ENCODE data around the gene GNB3. TPM values are rescaled to one million over a fixed set of nuclear protein-coding genes. Genes with fewer than 3 reads are reported as not detected.
"Not testable (repeated sequence)": the region's sequence is repeated elsewhere in the genome, so short reads cannot be mapped to it uniquely, and the experiment has no call there.

Gene GNB3
- total RNA-seq, 4 donors from 2014 or later: 0.45 to 1.8 (median 1.3) TPM

- no peaks in the 10 kb centered on the region for H3K27me3 ChIP-seq
- TF ChIP-seq POLR2A (IDR thresholded peaks at IDR 0.05): peak; percentile 58 to 66
- TF ChIP-seq EP300 (IDR thresholded peaks at IDR 0.05): no peak
- TF ChIP-seq, protein P1, sequence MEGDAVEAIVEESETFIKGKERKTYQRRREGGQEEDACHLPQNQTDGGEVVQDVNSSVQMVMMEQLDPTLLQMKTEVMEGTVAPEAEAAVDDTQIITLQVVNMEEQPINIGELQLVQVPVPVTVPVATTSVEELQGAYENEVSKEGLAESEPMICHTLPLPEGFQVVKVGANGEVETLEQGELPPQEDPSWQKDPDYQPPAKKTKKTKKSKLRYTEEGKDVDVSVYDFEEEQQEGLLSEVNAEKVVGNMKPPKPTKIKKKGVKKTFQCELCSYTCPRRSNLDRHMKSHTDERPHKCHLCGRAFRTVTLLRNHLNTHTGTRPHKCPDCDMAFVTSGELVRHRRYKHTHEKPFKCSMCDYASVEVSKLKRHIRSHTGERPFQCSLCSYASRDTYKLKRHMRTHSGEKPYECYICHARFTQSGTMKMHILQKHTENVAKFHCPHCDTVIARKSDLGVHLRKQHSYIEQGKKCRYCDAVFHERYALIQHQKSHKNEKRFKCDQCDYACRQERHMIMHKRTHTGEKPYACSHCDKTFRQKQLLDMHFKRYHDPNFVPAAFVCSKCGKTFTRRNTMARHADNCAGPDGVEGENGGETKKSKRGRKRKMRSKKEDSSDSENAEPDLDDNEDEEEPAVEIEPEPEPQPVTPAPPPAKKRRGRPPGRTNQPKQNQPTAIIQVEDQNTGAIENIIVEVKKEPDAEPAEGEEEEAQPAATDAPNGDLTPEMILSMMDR (IDR thresholded peaks at IDR 0.05): peak in 1 of 4 experiments; percentile 31
- peak; percentile 54 for TF ChIP-seq POLR2AphosphoS5 (IDR thresholded peaks at IDR 0.05)
- H3K27ac ChIP-seq: peak within 1 kb of the TSS; percentile 41 to 94 (median 87)
- H3K4me3 ChIP-seq: peak within 1 kb of the TSS; percentile 50 to 84
- H3K4me1 ChIP-seq: peaks cover 0 to 58% (median 30%) of the 10 kb centered on the region in 3 donors
- peak; percentile 91 for ATAC-seq
- WGBS, 2 donors (ENCODE audit: low coverage in 1 of 2): 0% methylated on average over 6 of the region's 66 CpGs; no CpG with 5 or more reads in 1 of the 2 donors
- peaks cover 0 to 34% of the 10 kb centered on the region in 2 donors for H3K36me3 ChIP-seq
- H3K9me3 ChIP-seq: no peaks in the 10 kb centered on the region
These were observed 32.6 kb downstream of the GNB3 start, which contains the start of gene SPSB2 for GRCh38 chr12:6873094-6874014. Gene SPSB2 (minus strand): TSS chr12:6873303. CDS start chr12:6872901, 402 bp downstream.

DNA sequence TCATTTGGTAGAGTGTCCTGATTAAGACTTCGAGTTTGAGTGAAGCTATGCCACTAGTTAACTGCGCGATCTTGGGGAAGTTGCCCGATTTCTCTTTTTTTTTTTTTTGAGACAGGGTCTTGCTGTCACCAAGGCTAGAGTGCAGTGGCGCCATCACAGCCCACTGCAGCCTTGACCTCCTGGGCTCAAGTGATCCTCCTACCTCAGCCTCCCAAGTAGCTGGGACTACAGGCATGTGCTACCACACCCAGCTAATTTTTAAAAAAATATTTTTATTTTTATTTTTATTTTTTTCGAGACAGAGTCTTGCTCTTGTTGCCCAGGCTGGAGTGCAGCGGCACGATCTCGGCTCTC, 33.3 kb downstream of the GNB3 start:
- WGBS, 2 donors (ENCODE audit: low coverage in 1 of 2): 43 to 44% methylated on average over 8 to 9 of the region's 9 CpGs
- H3K27me3 ChIP-seq, H3K9me3 ChIP-seq, ATAC-seq: not testable (repeated sequence)
- Histone ChIP-seq H3K4me3 (peak overlapping the region; percentile 50 to 84), H3K36me3 (peaks cover 0 to 30% of the 10 kb centered on the region in 2 donors), H3K27ac (peak overlapping the region; percentile 41 to 94 (median 87)), H3K4me1 (peaks cover 0 to 52% (median 24%) of the 10 kb centered on the region in 3 donors)

DNA sequence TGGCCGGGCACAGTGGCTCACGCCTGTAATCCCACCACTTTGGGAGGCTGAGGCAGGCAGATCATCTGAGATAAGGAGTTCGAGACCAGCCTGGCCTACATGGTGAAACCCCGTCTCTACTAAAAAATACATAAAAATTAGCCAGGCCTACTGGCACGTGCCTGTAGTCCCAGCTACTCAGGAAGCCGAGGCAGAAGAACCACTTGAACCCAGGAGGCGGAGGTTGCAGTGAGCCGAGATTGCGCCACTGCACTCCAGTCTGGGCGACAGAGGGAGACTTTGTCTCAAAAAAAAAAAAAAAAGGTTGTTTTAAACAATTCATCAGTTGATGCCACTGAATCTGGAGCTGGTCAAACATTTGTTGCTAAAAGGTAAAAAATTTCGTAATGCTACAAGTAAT, 39.1 kb downstream of the GNB3 start:
- H3K4me3 ChIP-seq, H3K27me3 ChIP-seq, H3K27ac ChIP-seq, H3K9me3 ChIP-seq, ATAC-seq, H3K4me1 ChIP-seq: not testable (repeated sequence)
- WGBS, 2 donors (ENCODE audit: low coverage in 1 of 2): 73 to 93% methylated on average over 3 to 5 of the region's 11 CpGs
- H3K36me3 ChIP-seq: peaks cover 0 to 32% of the 10 kb centered on the region in 2 donors

- no peak for ATAC-seq
- TF ChIP-seq EP300 (IDR thresholded peaks at IDR 0.05) (no peak), POLR2A (IDR thresholded peaks at IDR 0.05) (no peak), POLR2AphosphoS5 (IDR thresholded peaks at IDR 0.05) (no peak)
- TF ChIP-seq, protein P1 (IDR thresholded peaks at IDR 0.05): no peak
- H3K4me3 ChIP-seq: no peak overlapping the region
- no peak overlapping the region for H3K27ac ChIP-seq
- H3K27me3 ChIP-seq: no peaks in the 10 kb centered on the region
- H3K9me3 ChIP-seq: no peaks in the 10 kb centered on the region
- peaks cover 0 to 36% of the 10 kb centered on the region in 2 donors for H3K36me3 ChIP-seq
- no peaks in the 10 kb centered on the region for H3K4me1 ChIP-seq
- WGBS, 2 donors (ENCODE audit: low coverage in 1 of 2): 95% methylated on average over 5 of the region's 5 CpGs; no CpG with 5 or more reads in 1 of the 2 donors
These were observed 42.5 kb downstream of the GNB3 start for GRCh38 chr12:6883252-6883651.

DNA sequence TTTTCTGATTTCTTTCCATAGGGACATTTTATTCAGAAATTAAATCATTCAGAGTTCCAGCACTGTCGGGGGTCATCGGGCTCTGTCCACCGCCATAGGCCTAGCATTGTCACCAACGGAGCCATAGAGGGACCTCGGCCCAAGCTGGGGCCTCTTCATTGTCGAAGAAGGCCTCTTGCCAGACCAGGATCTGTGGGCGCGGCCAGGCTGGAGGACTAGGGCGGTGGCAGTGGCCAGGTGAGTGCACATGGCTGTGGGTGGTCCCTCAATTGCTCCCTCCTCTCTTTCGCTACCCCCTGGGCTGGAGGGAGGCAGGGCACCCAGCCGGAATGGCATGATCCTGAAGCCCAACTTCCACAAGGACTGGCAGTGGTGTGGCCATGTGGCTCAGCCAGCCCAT, 43.0 kb downstream of the GNB3 start:
- TF ChIP-seq POLR2AphosphoS5 (IDR thresholded peaks at IDR 0.05) (no peak), EP300 (IDR thresholded peaks at IDR 0.05) (no peak), POLR2A (IDR thresholded peaks at IDR 0.05) (no peak)
- TF ChIP-seq, protein P1 (IDR thresholded peaks at IDR 0.05): no peak
- Histone ChIP-seq H3K4me3 (no peak overlapping the region), H3K27ac (no peak overlapping the region), H3K27me3 (no peaks in the 10 kb centered on the region), H3K9me3 (no peaks in the 10 kb centered on the region), H3K4me1 (no peaks in the 10 kb centered on the region), H3K36me3 (peaks cover 0 to 36% of the 10 kb centered on the region in 2 donors)
- WGBS, 2 donors (ENCODE audit: low coverage in 1 of 2): 95 to 100% methylated on average over 1 to 3 of the region's 11 CpGs
- no peak for ATAC-seq

- ATAC-seq: no peak
- H3K27me3 ChIP-seq: no peaks in the 10 kb centered on the region
- H3K36me3 ChIP-seq: peaks cover 0 to 36% of the 10 kb centered on the region in 2 donors
These were observed 43.8 kb downstream of the GNB3 start for GRCh38 chr12:6884539-6884938.

DNA sequence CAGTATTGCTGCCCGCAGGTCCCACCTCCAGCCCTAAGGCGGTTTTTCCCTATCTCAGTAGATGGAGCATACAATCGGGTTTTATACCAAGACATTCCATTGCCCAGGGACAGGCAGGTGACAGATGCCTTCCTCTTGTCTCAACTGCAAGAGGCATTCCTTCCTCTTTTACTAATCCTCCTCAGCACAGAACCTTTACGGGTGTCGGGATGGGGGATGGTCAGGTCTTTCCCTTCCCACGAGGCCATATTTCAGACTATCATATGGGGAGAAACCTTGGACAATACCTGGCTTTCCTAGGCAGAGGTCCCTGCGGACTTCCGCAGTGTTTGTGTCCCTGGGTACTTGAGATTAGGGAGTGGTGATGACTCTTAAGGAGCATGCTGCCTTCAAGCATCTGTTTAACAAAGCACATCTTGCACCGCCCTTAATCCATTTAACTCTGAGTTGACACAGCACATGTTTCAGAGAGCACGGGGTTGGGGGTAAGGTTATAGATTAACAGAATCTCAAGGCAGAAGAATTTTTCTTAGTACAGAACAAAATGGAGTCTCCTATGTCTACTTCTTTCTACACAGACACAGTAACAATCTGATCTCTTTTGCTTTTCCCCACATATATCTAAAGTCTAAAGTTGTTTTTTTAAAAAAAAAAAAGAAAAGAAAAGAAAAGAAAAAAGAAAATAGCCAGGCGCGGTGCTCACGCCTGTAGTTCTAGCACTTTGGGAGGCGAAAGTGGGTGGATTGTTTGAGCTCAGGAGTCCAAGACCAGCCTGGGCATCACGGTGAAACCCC, 45.7 kb downstream of the GNB3 start:
- Histone ChIP-seq H3K4me1 (peaks cover 0 to 10% (median 1%) of the 10 kb centered on the region in 3 donors), H3K36me3 (peaks cover 0 to 36% of the 10 kb centered on the region in 2 donors)
- not testable (repeated sequence) for H3K27me3 ChIP-seq, H3K9me3 ChIP-seq, ATAC-seq, H3K27ac ChIP-seq, H3K4me3 ChIP-seq
- WGBS, 2 donors (ENCODE audit: low coverage in 1 of 2): 59 to 66% methylated on average over 5 to 6 of the region's 15 CpGs

More at GRCh38 chr12:6884539-6884938, 43.8 kb downstream of the GNB3 start:
- Histone ChIP-seq H3K9me3 (no peaks in the 10 kb centered on the region), H3K4me3 (no peak overlapping the region), H3K27ac (no peak overlapping the region), H3K4me1 (no peaks in the 10 kb centered on the region)
- TF ChIP-seq POLR2AphosphoS5 (IDR thresholded peaks at IDR 0.05) (no peak), EP300 (IDR thresholded peaks at IDR 0.05) (no peak), POLR2A (IDR thresholded peaks at IDR 0.05) (no peak)
- TF ChIP-seq, protein P1 (IDR thresholded peaks at IDR 0.05): no peak
- 73 to 75% methylated on average over 6 to 19 of the region's 22 CpGs for WGBS, 2 donors (ENCODE audit: low coverage in 1 of 2)

All from gastroesophageal sphincter (tissue), 4 donors.